ENCODE measurements around the gene TRMT2A.

GRCh38 chr22:20138417-20138738 lies 21.4 kb upstream of the TRMT2A start:
- TF ChIP-seq CTCF (IDR thresholded peaks at IDR 0.05): no peak
- no peak for TF ChIP-seq POLR2AphosphoS5 (IDR thresholded peaks at IDR 0.05)
- no peak for TF ChIP-seq EP300 (IDR thresholded peaks at IDR 0.05)

All from esophagus muscularis mucosa (tissue), 4 donors.